Type B pancreatic cell (in vitro differentiated cells): Measurements from ENCODE around the gene ISM1. TPM values are rescaled to one million over a fixed set of nuclear protein-coding genes. Genes with fewer than 3 reads are reported as not detected.

Source experiments
- DNase-seq: peaks from one replicate; pipeline ENCODE4 v3.0.0; 2021; ENCODE audit warnings: mixed read lengths; ENCODE audit not compliant: unreplicated experiment; ENCODE audit errors: extremely low spot score
- H3K27ac Mint-ChIP-seq: 2 replicates; pipeline ENCODE4 v1.8.0; 2021; ENCODE audit warnings: mild to moderate bottlenecking, mixed read lengths
- H3K27me3 Mint-ChIP-seq: 2 replicates; pipeline ENCODE4 v1.8.0; 2021; ENCODE audit warnings: mixed read lengths
- H3K36me3 Mint-ChIP-seq: 2 replicates; pipeline ENCODE4 v1.8.0; 2021; ENCODE audit warnings: mixed read lengths
- H3K4me1 Mint-ChIP-seq: one replicate; pipeline ENCODE4 v1.8.0; 2021; ENCODE audit warnings: mixed read lengths; ENCODE audit not compliant: unreplicated experiment
- H3K4me3 Mint-ChIP-seq: 2 replicates; pipeline ENCODE4 v1.8.0; 2021; ENCODE audit warnings: mild to moderate bottlenecking, mixed read lengths
- H3K9me3 Mint-ChIP-seq: 2 replicates; pipeline ENCODE4 v1.8.0; 2021; ENCODE audit warnings: mixed read lengths
- CTCF ChIP-seq: fragments of 200-600 bp; sonication (generic); conservative IDR thresholded peaks from 2 replicates; pipeline ENCODE4 v1.5.0; 2021; ENCODE audit warnings: antibody characterized with exemption, mild to moderate bottlenecking
- total RNA-seq: library from RNA; stranded (reverse); gene quantifications from 2 replicates; pipeline ENCODE4 v1.2.1, GENCODE V29; 2021; ENCODE audit warnings: low replicate concordance

The ISM1 gene
- total RNA-seq, 1 donor from 2014 or later, result 9.0 TPM

GRCh38 chr20:13263451-13263850 lies 42.4 kb downstream of the ISM1 start:
- Mint-ChIP-seq H3K9me3 (no peaks in the 10 kb centered on the region), H3K27ac (no peak overlapping the region), H3K4me3 (no peak overlapping the region), H3K36me3 (no peaks in the 10 kb centered on the region), H3K4me1 (peaks cover 19% of the 10 kb centered on the region), H3K27me3 (no peaks in the 10 kb centered on the region)
- no peak for DNase-seq
- no peak for TF ChIP-seq CTCF

GRCh38 chr20:13264907-13265306 lies 43.8 kb downstream of the ISM1 start:
- H3K4me1 Mint-ChIP-seq, result peaks cover 19% of the 10 kb centered on the region
- no peak for TF ChIP-seq CTCF
- H3K27ac Mint-ChIP-seq, result no peak overlapping the region
- H3K27me3 Mint-ChIP-seq, result peaks cover 6% of the 10 kb centered on the region
- H3K36me3 Mint-ChIP-seq, result peaks cover 4% of the 10 kb centered on the region
- H3K9me3 Mint-ChIP-seq, result no peaks in the 10 kb centered on the region
- no peak overlapping the region for H3K4me3 Mint-ChIP-seq
- no peak for DNase-seq

- Mint-ChIP-seq H3K36me3 (peaks cover 4% of the 10 kb centered on the region), H3K9me3 (no peaks in the 10 kb centered on the region), H3K4me1 (peaks cover 14% of the 10 kb centered on the region), H3K4me3 (no peak overlapping the region), H3K27me3 (peaks cover 6% of the 10 kb centered on the region), H3K27ac (no peak overlapping the region)
- no peak for TF ChIP-seq CTCF
- DNase-seq, result no peak
These were observed 44.9 kb downstream of the ISM1 start for GRCh38 chr20:13265941-13266340.

- H3K36me3 Mint-ChIP-seq, result peaks cover 8% of the 10 kb centered on the region
- no peak overlapping the region for H3K4me3 Mint-ChIP-seq
- peaks cover 9% of the 10 kb centered on the region for H3K27me3 Mint-ChIP-seq
- no peak overlapping the region for H3K27ac Mint-ChIP-seq
- H3K9me3 Mint-ChIP-seq, result peaks cover 4% of the 10 kb centered on the region
- no peak for DNase-seq
- TF ChIP-seq CTCF, result no peak
- peaks cover 22% of the 10 kb centered on the region for H3K4me1 Mint-ChIP-seq
These were observed 46.2 kb downstream of the ISM1 start for GRCh38 chr20:13267231-13267630.

GRCh38 chr20:13268953-13269352 lies 47.9 kb downstream of the ISM1 start:
- H3K4me1 Mint-ChIP-seq, result peaks cover 14% of the 10 kb centered on the region
- TF ChIP-seq CTCF, result no peak
- no peak for DNase-seq
- no peak overlapping the region for H3K27ac Mint-ChIP-seq
- H3K27me3 Mint-ChIP-seq, result peaks cover 9% of the 10 kb centered on the region
- H3K9me3 Mint-ChIP-seq, result peaks cover 4% of the 10 kb centered on the region
- H3K4me3 Mint-ChIP-seq, result no peak overlapping the region
- H3K36me3 Mint-ChIP-seq, result peaks cover 9% of the 10 kb centered on the region

GRCh38 chr20:13270211-13270610 lies 49.1 kb downstream of the ISM1 start:
- peaks cover 9% of the 10 kb centered on the region for H3K36me3 Mint-ChIP-seq
- H3K27me3 Mint-ChIP-seq, result peaks cover 9% of the 10 kb centered on the region
- peaks cover 24% of the 10 kb centered on the region for H3K4me1 Mint-ChIP-seq
- no peak for TF ChIP-seq CTCF
- no peak overlapping the region for H3K27ac Mint-ChIP-seq
- peaks cover 4% of the 10 kb centered on the region for H3K9me3 Mint-ChIP-seq
- no peak for DNase-seq
- H3K4me3 Mint-ChIP-seq, result no peak overlapping the region
